C4-2B (cell line): ENCODE results near the gene GRM5.

Experiments used
- H3K27ac ChIP-seq: fragments of 450-650 bp; 2 replicates; pipeline ENCODE4 v1.5.1; 2017
- ZFX ChIP-seq: fragments of 450-650 bp; IDR thresholded peaks from 2 replicates; pipeline ENCODE4 v1.6.1; 2017
- TF ChIP-seq, protein P1 (sequence below): fragments of 450-650 bp; conservative IDR thresholded peaks from 2 replicates; pipeline ENCODE4 v1.5.1; 2017; ENCODE audit warnings: mild to moderate bottlenecking

GRM5 gene

GRCh38 chr11:88644724-88645123 is 421.1 kb downstream of the GRM5 start:
- no peak for TF ChIP-seq ZFX
- TF ChIP-seq, protein P1, sequence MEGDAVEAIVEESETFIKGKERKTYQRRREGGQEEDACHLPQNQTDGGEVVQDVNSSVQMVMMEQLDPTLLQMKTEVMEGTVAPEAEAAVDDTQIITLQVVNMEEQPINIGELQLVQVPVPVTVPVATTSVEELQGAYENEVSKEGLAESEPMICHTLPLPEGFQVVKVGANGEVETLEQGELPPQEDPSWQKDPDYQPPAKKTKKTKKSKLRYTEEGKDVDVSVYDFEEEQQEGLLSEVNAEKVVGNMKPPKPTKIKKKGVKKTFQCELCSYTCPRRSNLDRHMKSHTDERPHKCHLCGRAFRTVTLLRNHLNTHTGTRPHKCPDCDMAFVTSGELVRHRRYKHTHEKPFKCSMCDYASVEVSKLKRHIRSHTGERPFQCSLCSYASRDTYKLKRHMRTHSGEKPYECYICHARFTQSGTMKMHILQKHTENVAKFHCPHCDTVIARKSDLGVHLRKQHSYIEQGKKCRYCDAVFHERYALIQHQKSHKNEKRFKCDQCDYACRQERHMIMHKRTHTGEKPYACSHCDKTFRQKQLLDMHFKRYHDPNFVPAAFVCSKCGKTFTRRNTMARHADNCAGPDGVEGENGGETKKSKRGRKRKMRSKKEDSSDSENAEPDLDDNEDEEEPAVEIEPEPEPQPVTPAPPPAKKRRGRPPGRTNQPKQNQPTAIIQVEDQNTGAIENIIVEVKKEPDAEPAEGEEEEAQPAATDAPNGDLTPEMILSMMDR = no peak
- no peak overlapping the region for H3K27ac ChIP-seq

GRCh38 chr11:88632163-88632562 is 433.6 kb downstream of the GRM5 start:
- no peak overlapping the region for H3K27ac ChIP-seq
- no peak for TF ChIP-seq ZFX
- TF ChIP-seq, protein P1 = no peak

- TF ChIP-seq, protein P1 = no peak
- no peak for TF ChIP-seq ZFX
- H3K27ac ChIP-seq = no peak overlapping the region
Measured at GRCh38 chr11:88631497-88631896, 434.3 kb downstream of the GRM5 start.

- TF ChIP-seq, protein P1 = no peak
- TF ChIP-seq ZFX = no peak
- no peak overlapping the region for H3K27ac ChIP-seq
Measured at GRCh38 chr11:88629496-88629895, 436.3 kb downstream of the GRM5 start.

DNA sequence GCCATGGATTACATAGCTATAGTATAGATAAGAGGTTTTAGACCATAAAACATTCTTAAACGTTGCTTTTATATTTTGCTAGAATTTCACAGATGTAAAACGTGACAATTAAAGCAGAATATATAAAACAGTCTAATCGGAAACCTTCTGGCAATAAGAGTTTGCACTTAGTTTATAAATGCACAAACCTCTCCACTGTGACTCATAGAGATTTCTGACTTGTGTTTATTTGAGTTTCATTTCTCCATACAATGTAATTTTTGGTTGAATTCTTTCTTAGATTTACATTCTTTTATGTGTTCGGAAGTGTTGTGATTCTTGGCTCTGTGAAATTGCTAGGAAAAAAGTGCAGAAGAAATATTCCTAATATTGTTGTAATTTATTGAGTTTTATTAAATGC is 439.6 kb downstream of the GRM5 start:
- no peak for TF ChIP-seq ZFX
- TF ChIP-seq, protein P1 = no peak
- no peak overlapping the region for H3K27ac ChIP-seq

DNA sequence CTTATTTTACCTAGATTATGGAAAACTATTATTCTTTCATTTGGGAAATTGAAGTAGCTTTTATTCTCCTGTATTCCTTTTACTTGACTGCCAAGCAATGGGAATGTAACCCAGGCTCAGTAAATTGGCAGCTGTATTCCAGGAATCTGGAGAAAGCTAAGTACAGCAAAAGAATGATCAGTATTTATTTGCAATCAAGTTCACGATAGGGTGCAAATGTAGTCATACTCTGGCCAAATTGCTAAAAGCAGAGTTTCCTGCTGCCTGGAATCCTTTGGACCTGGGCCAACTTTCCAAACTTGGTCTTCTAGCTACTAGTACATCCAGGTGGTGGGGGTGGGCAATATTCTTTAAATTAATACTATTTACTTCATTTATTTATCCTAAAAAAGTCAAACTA is 442.3 kb downstream of the GRM5 start:
- H3K27ac ChIP-seq = no peak overlapping the region
- TF ChIP-seq ZFX = no peak
- TF ChIP-seq, protein P1 = no peak

DNA sequence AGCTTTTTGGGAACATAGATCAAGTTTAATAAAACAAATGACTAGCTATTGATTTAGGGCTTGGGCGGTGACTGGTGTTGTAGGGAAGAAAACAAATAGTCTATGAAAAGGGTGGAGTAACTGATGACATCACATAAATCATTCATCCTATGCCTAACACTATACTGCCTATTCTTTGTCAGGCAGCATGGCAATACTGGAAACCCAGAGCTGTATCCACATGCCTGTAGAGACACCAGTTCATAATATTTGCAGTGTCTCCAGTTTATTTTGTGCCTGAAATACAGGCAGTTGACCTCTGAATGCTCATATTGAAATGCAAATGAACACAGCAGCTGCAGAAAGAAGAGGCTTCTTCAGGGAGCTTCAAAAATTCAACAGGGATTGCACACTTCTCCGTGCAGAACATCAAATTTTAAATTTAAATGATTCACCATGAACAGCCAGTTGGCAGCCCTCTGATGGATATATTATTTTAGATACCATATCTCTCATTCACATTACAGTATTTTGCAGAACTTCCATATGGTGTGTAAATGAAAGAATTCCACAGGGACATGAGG is 445.1 kb downstream of the GRM5 start:
- no peak for TF ChIP-seq ZFX
- TF ChIP-seq, protein P1 = no peak

More for the DNA sequence above, 445.1 kb downstream of the GRM5 start:
- H3K27ac ChIP-seq = no peak overlapping the region
